HG03378 (cell line): ENCODE data around the gene RLF.

ENCODE experiments used
- ATAC-seq: cut with Tn5 transposase; IDR thresholded peaks from one replicate; pipeline ENCODE4 v1.9.1; 2021; ENCODE audit warnings: mild to moderate bottlenecking, moderate library complexity; ENCODE audit not compliant: unreplicated experiment

Gene RLF, protein sequence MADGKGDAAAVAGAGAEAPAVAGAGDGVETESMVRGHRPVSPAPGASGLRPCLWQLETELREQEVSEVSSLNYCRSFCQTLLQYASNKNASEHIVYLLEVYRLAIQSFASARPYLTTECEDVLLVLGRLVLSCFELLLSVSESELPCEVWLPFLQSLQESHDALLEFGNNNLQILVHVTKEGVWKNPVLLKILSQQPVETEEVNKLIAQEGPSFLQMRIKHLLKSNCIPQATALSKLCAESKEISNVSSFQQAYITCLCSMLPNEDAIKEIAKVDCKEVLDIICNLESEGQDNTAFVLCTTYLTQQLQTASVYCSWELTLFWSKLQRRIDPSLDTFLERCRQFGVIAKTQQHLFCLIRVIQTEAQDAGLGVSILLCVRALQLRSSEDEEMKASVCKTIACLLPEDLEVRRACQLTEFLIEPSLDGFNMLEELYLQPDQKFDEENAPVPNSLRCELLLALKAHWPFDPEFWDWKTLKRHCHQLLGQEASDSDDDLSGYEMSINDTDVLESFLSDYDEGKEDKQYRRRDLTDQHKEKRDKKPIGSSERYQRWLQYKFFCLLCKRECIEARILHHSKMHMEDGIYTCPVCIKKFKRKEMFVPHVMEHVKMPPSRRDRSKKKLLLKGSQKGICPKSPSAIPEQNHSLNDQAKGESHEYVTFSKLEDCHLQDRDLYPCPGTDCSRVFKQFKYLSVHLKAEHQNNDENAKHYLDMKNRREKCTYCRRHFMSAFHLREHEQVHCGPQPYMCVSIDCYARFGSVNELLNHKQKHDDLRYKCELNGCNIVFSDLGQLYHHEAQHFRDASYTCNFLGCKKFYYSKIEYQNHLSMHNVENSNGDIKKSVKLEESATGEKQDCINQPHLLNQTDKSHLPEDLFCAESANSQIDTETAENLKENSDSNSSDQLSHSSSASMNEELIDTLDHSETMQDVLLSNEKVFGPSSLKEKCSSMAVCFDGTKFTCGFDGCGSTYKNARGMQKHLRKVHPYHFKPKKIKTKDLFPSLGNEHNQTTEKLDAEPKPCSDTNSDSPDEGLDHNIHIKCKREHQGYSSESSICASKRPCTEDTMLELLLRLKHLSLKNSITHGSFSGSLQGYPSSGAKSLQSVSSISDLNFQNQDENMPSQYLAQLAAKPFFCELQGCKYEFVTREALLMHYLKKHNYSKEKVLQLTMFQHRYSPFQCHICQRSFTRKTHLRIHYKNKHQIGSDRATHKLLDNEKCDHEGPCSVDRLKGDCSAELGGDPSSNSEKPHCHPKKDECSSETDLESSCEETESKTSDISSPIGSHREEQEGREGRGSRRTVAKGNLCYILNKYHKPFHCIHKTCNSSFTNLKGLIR (N-terminal part only)

GRCh38 chr1:40161125-40161887 lies at the start of gene RLF:
RLF (plus strand) TSS chr1:40161387; CDS start chr1:40161400, 13 bp downstream.
- peak; percentile 61 for ATAC-seq

DNA sequence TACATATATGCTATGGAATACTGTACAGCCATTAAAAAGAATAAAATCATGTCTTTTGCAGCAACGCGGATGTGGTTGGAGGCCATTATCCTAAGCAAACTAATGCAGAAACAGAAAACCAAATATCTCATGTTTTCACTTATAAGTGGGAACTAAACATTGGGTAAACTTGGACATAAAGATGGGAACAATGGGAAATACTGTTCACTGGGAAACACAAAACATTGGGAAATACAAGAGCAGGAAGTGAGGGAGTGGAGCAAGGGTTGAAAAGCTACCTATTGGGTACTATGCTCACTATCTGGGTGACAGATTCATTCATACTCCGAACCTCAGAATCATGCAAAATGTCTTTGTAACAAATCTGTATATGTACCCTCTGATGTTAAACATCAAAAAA lies 46.8 kb upstream of the RLF start:
- no peak for ATAC-seq

GRCh38 chr1:40120128-40120527 lies 41.1 kb upstream of the RLF start:
- no peak for ATAC-seq

GRCh38 chr1:40122855-40123254 lies 38.3 kb upstream of the RLF start:
- no peak for ATAC-seq

DNA sequence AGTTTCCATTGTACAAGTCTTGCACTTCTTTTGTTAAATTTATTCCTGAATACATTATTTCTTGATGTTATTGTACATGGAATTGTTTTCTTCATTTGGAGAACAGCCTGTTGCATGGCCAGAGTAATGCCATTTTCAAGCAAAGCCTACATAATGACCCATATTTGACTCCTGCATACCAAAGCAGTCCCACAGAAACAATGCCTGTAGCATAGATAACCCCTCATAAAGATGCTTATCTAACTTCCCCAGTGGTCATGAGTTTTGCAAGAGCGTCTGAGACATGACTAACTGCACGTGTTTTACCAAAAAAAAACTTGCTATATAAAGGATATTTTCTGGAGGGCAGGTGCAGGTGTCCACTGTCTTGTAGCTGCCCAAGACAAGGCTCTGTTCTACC lies 30.3 kb upstream of the RLF start:
- no peak for ATAC-seq

DNA sequence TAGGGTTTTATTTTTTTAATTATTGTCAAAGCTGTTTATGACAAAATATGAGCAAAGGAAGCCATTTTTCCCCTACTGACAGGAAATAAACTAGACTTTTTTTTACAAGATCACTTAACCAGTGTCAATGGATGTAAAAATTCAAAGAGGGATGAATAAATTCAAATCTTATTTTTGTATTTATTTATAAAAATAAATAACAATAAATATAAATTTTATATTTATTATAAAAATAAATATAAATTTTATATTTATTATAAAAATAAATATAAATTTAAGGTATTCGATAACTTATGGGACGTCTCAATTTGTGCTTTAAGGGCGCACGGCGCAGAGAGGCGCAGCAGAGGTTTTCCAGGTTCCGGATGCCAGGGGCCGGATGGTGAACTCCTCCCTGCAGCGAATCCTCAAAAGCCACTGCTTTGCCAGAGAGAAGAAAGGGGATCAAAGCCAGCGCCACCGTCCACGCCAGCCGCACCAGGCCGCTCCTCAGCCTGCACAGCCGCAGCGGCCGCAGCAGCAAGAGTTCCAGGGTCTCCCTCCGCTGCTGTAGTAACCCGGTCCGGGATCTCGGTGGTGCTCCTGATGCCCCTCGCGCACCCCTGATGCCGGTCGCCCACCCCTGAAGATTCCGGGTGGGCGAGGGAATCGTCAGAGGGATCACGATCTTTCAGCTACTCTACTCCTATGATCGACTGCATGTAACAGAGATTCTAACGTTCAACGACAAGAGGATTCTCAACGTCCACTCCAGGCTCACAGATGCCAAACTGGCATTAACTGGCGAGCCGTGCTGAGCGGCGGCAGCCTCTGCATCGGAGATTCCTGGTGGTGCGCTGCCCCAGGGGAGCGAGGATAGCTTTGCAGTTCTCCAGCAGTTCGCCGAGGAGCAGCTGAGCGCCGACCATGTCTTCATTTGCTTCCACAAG lies 28.5 kb upstream of the RLF start:
- no peak for ATAC-seq

DNA sequence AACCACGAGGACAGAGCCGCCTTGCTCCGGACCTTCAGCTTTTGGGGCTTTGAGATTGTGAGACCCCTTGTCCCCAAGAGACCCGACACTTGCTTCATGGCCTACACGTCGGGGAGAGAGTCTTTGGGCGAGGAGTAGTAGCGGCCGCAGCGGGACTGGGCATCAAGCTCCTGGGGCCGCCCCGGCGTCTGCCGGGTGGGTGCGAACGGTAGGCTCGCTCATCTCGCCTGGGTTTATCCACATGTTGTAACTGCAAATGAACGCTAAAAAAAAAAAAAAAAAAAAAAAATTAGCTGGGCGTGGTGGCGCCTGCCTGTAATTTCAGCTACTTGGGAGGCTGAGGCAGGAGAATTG lies 27.9 kb upstream of the RLF start:
- ATAC-seq: no peak

GRCh38 chr1:40133839-40134238 lies 27.3 kb upstream of the RLF start:
- ATAC-seq: no peak

DNA sequence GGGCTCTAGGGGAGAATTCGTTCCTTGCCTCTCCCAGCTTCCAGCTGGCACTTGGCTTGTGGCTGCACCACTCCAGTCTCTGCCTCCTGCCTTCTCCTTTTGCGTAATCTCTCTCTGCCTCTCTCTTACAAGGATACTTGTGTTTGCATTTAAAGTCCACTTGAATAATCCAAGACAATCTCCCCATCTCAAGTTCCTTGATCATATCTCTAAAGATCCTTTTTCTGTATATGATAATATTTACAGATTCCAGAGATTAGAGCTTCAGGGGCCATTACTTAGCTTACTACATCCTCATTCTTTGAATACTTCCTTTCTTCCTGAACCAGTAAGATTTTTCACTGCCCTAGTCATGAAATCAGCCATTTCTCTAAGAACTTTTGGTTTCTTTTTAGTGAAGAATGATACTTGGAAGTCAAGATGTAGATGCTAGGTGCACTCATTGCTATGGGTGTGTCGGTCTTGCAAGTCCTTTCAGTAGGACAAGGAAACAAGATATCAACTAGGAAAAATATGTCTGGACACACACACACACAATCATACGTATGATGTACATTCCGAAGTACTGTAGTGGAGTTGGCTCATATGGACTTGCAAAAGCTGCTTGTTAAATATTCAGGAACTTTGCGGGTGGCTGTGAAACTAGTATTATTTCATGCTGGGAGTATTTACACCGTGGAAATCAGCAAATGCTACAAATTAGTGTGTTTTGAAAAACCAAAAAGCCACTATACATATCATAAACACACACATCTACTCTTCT lies 20.8 kb upstream of the RLF start:
- no peak for ATAC-seq

DNA sequence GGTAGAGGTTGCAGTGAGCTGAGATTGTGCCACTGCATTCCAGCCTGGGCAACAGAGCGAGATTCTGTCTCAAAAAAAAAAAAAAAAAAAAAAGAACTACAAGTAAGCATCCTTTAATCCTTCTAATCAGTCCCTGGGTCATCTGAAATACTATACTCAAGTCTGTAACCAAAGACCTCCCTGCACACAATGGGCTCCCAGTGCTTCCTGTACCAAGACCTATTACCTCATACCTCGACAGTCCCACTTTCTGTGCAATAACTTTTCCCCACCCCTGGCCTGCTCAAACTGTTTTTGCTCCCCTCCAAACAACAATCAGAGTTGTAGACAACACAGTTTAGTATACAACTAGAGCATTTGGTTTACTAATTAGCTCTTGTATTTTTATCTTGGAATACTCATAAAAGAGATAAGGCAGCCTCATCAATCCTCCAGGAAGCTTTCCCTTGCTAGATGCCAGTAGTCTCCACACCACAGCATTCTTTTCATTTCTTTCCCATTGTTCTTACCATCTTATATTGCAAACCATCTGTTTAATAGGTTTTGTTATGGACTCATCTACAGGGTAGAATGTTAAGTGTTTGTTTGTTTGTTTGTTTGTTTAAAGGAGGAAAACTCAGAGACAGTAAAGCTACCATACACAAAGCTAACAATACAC lies 19.2 kb upstream of the RLF start:
- no peak for ATAC-seq

- ATAC-seq: no peak
Observed at GRCh38 chr1:40143891-40144575, 17.2 kb upstream of the RLF start.

- no peak for ATAC-seq
Observed at GRCh38 chr1:40151457-40152079, 9.6 kb upstream of the RLF start.

DNA sequence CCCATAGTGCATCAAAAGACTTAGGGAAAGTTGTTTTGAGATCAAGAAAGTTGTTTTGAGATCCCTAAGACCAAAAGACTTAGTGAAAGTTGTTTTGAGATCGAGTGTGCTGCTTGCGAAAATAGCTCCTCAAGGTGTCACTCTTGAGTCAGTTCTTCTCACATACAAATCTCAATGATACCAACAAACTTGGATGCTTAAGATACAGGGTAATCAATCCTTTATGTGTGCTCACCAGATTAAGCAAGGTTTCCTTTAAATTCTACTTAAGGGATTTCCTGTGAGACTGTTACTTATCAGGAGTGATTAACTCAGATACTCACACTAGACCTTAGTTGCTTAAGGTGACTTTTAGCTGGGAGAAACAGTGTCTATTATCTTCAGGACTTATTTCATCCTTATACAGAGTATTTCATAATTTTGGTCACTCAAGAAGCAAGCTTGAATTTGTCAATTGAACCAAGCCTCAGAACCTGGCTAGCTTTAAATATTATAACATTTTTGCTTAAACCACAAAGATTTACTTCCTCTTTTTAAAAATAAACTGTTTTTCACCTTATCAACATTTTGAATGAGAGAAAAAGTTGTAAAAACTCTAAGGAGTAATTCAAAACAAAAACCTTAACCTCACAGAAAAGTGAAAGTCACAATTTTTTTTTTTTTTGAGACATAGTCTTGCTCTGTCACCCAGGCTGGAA lies 8.0 kb upstream of the RLF start:
- ATAC-seq: peak; percentile 56

GRCh38 chr1:40155135-40155534 lies 6.1 kb upstream of the RLF start:
- no peak for ATAC-seq

GRCh38 chr1:40155910-40156309 lies 5.3 kb upstream of the RLF start:
- ATAC-seq: no peak

DNA sequence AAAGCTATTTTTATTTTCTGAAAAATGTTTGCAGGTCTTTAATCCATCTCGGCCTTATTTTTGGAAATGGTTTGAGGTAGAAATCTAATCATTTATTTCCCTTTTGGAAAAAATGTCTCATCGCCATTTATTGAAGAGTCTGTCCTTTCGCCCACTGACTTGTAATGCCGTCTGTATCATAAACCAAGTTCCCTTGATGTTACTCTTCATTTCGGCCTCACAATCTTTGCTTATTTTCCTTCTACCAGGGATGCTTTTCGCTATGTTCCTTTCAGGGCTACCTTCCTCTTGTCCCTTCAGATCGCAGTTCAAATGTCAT lies 422 bp upstream of the RLF start:
- ATAC-seq: no peak
